Loucy (cell line): ENCODE results near the gene PLA2G4F.

Experiments used
- CTCF ChIP-seq: fragments of 200-600 bp; sonication (generic); conservative IDR thresholded peaks from 2 replicates; pipeline ENCODE4 v1.5.1; 2014; ENCODE audit warnings: mild to moderate bottlenecking, antibody characterized with exemption, low read length
- EZH2phosphoT487 ChIP-seq: fragments of 200-600 bp; IDR thresholded peaks from 2 replicates; pipeline ENCODE4 v1.6.1; 2018; ENCODE audit warnings: antibody characterized with exemption, mild to moderate bottlenecking, moderate library complexity, borderline replicate concordance

GRCh38 chr15:42143866-42144625 lies 12.4 kb downstream of the PLA2G4F start:
- TF ChIP-seq CTCF (no peak), EZH2phosphoT487 (no peak)
